ENCODE data around the gene ZFYVE26.
"Not testable (repeated sequence)": the region's sequence is repeated elsewhere in the genome, so short reads cannot be mapped to it uniquely, and the experiment has no call there.

The ZFYVE26 gene

GRCh38 chr14:67704484-67705089 is 111.8 kb downstream of the ZFYVE26 start:
- peak in 1 of 2 donors; percentile 19 for DNase-seq

GRCh38 chr14:67703997-67704396 is 112.4 kb downstream of the ZFYVE26 start:
- no peak for DNase-seq

- DNase-seq, result not testable (repeated sequence)
Measured at GRCh38 chr14:67701492-67701891, 114.9 kb downstream of the ZFYVE26 start, which contains the start of gene RDH12. Gene RDH12 (plus strand): TSS chr14:67701886. CDS start chr14:67722643, 20,757 bp downstream.

- no peak for DNase-seq
Measured at GRCh38 chr14:67698179-67698578, 118.2 kb downstream of the ZFYVE26 start.

- no peak for DNase-seq
Measured at GRCh38 chr14:67697006-67697405, 119.4 kb downstream of the ZFYVE26 start.
